ENCODE measurements around the gene GALNS. TPM values are rescaled to one million over a fixed set of nuclear protein-coding genes. Genes with fewer than 3 reads are reported as not detected.

GALNS gene
- total and polyA plus RNA-seq, 2 experiments from 2014 or later, result 9.7 to 18.8 TPM

GRCh38 chr16:88769617-88770460 is 86.9 kb downstream of the GALNS start:
- H3K4me1 ChIP-seq (ENCODE audit: insufficient read depth), result peaks cover 37% of the 10 kb centered on the region

More at GRCh38 chr16:88769617-88770460, 86.9 kb downstream of the GALNS start:
- no peak for TF ChIP-seq ZNF462 (CRISPR knock-in tag; IDR thresholded peaks at IDR 0.05)
- no peak for TF ChIP-seq NANOG (IDR thresholded peaks at IDR 0.05; ENCODE audit: borderline replicate concordance)
- no peak for TF ChIP-seq REST (IDR thresholded peaks at IDR 0.05; ENCODE audit: unreplicated experiment)
- TF ChIP-seq EZH2 (IDR thresholded peaks at IDR 0.05; ENCODE audit: low read depth, unreplicated experiment), result no peak
- TF ChIP-seq ZNF114 (CRISPR knock-in tag; IDR thresholded peaks at IDR 0.05), result no peak
- peak; percentile 47; the same call in 1 of the 2 replicates for TF ChIP-seq POLR2AphosphoS5 (IDR thresholded peaks at IDR 0.05; ENCODE audit: low read depth)
- peaks cover 18% of the 10 kb centered on the region for H3K27me3 Mint-ChIP-seq (ENCODE audit: insufficient read depth, low read depth, poor library complexity)
- H4K20me1 ChIP-seq (replicated peaks; ENCODE audit: insufficient read depth), result no peaks in the 10 kb centered on the region
- peak; percentile 64 for ATAC-seq
- no peaks in the 10 kb centered on the region for H3K27me3 ChIP-seq (ENCODE audit: insufficient read depth)
- peak; percentile 93 for DNase-seq (ENCODE audit: low spot score)
- peaks cover 13% of the 10 kb centered on the region; the same call in 1 of the 2 replicates for H3F3A ChIP-seq (replicated peaks; ENCODE audit: low read depth)
- no peaks in the 10 kb centered on the region; the same call in 2 of the 3 replicates for H3K9me3 Mint-ChIP-seq
- peak overlapping the region; percentile 75 for H3K27ac Mint-ChIP-seq
- peak overlapping the region; percentile 8; the same call in 2 of the 3 replicates for H3K4me3 Mint-ChIP-seq
- no peak overlapping the region for H2AFZ ChIP-seq
- H3K4me1 Mint-ChIP-seq, result peaks cover 45% of the 10 kb centered on the region
- peak overlapping the region; percentile 55 for H3K4me2 ChIP-seq
- no peaks in the 10 kb centered on the region for H3K36me3 Mint-ChIP-seq (ENCODE audit: low read depth)
- H3K4me3 ChIP-seq, result no peak overlapping the region
- H3K27ac ChIP-seq (ENCODE audit: low read depth), result no peak overlapping the region
- H3K9me2 ChIP-seq (ENCODE audit: insufficient read depth), result no peaks in the 10 kb centered on the region
- no peaks in the 10 kb centered on the region for H3K36me3 ChIP-seq (ENCODE audit: insufficient read depth)
- peaks cover 51% of the 10 kb centered on the region for H3K79me2 ChIP-seq (replicated peaks; ENCODE audit: insufficient read depth)

Measured in GM23338 (cell line).